ENCODE measurements around the gene IGSF3.
"Not testable (repeated sequence)": the region's sequence is repeated elsewhere in the genome, so short reads cannot be mapped to it uniquely, and the experiment has no call there.

GRCh38 chr1:116645802-116646672, 21.5 kb downstream of the IGSF3 start:
- TF ChIP-seq CTCF (conservative IDR thresholded peaks at IDR 0.05 in 1 of 2, IDR thresholded peaks at IDR 0.05 in 1 of 2; ENCODE audit: low read depth in 1 of 2, low read length in 2 of 2); EZH2 (IDR thresholded peaks at IDR 0.05; ENCODE audit: low read length, missing control alignments): not testable (repeated sequence)
